Endothelial cell (in vitro differentiated cells): ENCODE results near the gene TRPM5. TPM values are rescaled to one million over a fixed set of nuclear protein-coding genes. Genes with fewer than 3 reads are reported as not detected.

Source experiments
- DNase-seq: peaks from one replicate; pipeline ENCODE4 v3.0.0; 2021; ENCODE audit warnings: low spot score
- H3K27ac Mint-ChIP-seq: one replicate; pipeline ENCODE4 v1.8.0; 2021; ENCODE audit warnings: mixed read lengths, inconsistent platforms; ENCODE audit not compliant: unreplicated experiment
- H3K27me3 Mint-ChIP-seq: one replicate; pipeline ENCODE4 v1.8.0; 2021; ENCODE audit warnings: mild to moderate bottlenecking, moderate library complexity, mixed read lengths, inconsistent platforms; ENCODE audit not compliant: unreplicated experiment
- H3K36me3 Mint-ChIP-seq: one replicate; pipeline ENCODE4 v1.8.0; 2021; ENCODE audit warnings: mild to moderate bottlenecking, low read depth, mixed read lengths, inconsistent platforms; ENCODE audit not compliant: unreplicated experiment
- H3K4me1 Mint-ChIP-seq: one replicate; pipeline ENCODE4 v1.8.0; 2021; ENCODE audit warnings: mild to moderate bottlenecking, mixed read lengths, inconsistent platforms; ENCODE audit not compliant: unreplicated experiment
- H3K4me3 Mint-ChIP-seq: one replicate; pipeline ENCODE4 v1.8.0; 2021; ENCODE audit warnings: mild to moderate bottlenecking, mixed read lengths, inconsistent platforms; ENCODE audit not compliant: unreplicated experiment
- H3K9me3 Mint-ChIP-seq: one replicate; pipeline ENCODE4 v1.8.0; 2021; ENCODE audit warnings: mixed read lengths, inconsistent platforms; ENCODE audit not compliant: unreplicated experiment
- total RNA-seq: library from RNA; stranded (reverse); fragmentation: NEBNext Ultra II Directional; extraction: Animal tissue kit (Norgen Biotek cat#: 25700); gene quantifications from one replicate; pipeline ENCODE4 v1.2.1, GENCODE V29; 2021; ENCODE audit not compliant: unreplicated experiment
- TF ChIP-seq, protein P1 (sequence below): fragments of 200-600 bp; sonication (generic); IDR thresholded peaks from one replicate; pipeline ENCODE4 v1.5.0; 2021; ENCODE audit warnings: antibody characterized with exemption; ENCODE audit not compliant: unreplicated experiment

Gene TRPM5
- total RNA-seq, 1 donor from 2014 or later = 0.38 TPM

DNA sequence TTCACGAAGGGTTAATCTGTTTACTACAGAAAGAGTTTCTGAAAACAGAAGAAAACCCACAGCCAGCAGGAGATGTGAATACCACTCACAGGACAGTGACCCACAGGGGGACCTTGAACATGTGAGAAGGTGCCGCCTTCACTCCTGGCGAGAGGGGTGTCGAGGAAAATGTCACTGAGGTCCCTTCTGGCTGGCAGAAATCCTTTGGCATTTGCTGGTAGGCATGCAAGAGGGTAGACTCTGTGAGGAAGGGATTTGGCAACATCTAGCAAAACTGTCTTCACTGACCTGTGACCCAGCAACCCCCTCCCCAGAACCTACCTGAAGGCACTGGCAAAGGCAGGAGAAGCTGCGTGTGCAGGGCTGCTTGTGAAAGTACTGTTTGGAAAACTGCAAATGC is 9.1 kb upstream of the TRPM5 start:
- H3K4me3 Mint-ChIP-seq = no peak overlapping the region
- TF ChIP-seq, protein P1, sequence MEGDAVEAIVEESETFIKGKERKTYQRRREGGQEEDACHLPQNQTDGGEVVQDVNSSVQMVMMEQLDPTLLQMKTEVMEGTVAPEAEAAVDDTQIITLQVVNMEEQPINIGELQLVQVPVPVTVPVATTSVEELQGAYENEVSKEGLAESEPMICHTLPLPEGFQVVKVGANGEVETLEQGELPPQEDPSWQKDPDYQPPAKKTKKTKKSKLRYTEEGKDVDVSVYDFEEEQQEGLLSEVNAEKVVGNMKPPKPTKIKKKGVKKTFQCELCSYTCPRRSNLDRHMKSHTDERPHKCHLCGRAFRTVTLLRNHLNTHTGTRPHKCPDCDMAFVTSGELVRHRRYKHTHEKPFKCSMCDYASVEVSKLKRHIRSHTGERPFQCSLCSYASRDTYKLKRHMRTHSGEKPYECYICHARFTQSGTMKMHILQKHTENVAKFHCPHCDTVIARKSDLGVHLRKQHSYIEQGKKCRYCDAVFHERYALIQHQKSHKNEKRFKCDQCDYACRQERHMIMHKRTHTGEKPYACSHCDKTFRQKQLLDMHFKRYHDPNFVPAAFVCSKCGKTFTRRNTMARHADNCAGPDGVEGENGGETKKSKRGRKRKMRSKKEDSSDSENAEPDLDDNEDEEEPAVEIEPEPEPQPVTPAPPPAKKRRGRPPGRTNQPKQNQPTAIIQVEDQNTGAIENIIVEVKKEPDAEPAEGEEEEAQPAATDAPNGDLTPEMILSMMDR = no peak
- no peaks in the 10 kb centered on the region for H3K36me3 Mint-ChIP-seq
- DNase-seq = no peak
- H3K9me3 Mint-ChIP-seq = no peaks in the 10 kb centered on the region
- H3K4me1 Mint-ChIP-seq = peaks cover 2% of the 10 kb centered on the region
- peaks cover 7% of the 10 kb centered on the region for H3K27me3 Mint-ChIP-seq
- no peak overlapping the region for H3K27ac Mint-ChIP-seq

DNA sequence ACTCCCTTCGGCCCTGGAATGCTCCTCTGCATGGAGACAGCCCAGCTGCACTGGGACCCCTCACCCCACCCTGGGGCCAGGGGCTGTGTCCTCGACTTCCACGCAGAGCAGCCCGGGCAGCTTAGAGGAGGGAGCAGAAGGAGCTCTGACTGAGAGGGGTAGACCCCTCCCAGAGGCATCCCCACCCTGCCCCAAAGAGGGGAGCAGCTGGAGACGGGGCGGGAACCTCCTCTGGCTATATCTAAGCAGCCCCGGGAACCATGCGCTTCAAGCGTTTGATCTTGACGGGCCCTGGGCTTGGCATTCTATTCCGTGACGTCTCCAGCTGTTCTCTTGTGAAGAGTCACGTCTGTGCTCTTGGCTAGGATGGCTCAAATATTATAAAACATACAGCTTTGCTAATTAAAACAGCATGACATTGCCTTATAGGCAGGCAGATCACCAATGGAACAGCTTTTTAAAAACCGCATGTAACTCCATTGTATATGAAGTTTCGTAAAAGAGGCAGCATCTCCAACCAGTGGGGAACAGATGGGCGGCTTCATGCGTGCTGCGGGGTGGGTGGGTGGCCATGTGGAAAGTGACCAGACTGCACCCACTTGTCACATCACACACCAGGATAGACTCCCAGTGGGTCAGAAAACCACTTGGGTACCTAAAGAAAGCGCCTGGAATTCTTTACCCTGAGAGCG is 8.2 kb upstream of the TRPM5 start:
- peaks cover 9% of the 10 kb centered on the region for H3K27me3 Mint-ChIP-seq
- H3K36me3 Mint-ChIP-seq = no peaks in the 10 kb centered on the region
- no peak for DNase-seq
- no peak overlapping the region for H3K4me3 Mint-ChIP-seq
- no peaks in the 10 kb centered on the region for H3K9me3 Mint-ChIP-seq
- no peak overlapping the region for H3K27ac Mint-ChIP-seq
- TF ChIP-seq, protein P1 = no peak
- peaks cover 7% of the 10 kb centered on the region for H3K4me1 Mint-ChIP-seq

DNA sequence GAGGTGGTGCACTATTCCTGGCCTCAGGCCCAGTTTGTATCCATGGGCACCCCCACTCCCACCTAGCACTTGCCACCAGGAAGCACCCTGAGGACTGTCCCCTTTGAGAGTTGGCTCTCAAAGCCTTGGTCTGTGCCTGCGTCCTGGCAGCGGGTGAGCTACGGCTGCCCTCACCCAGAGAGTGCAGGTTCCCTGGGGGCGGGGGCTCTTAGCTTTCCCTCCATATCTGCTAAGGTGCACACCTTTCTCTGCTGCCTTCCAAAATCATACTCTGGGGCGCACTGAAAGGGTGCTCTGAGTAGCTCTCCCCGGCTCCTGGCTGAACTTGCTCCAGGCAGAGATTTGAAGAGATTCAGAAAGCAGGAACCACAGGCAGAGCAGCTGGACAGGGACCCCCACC is 7.6 kb upstream of the TRPM5 start:
- H3K27ac Mint-ChIP-seq = no peak overlapping the region
- no peaks in the 10 kb centered on the region for H3K36me3 Mint-ChIP-seq
- peaks cover 12% of the 10 kb centered on the region for H3K27me3 Mint-ChIP-seq
- no peak overlapping the region for H3K4me3 Mint-ChIP-seq
- no peaks in the 10 kb centered on the region for H3K9me3 Mint-ChIP-seq
- TF ChIP-seq, protein P1 = no peak
- H3K4me1 Mint-ChIP-seq = peaks cover 12% of the 10 kb centered on the region
- DNase-seq = no peak

DNA sequence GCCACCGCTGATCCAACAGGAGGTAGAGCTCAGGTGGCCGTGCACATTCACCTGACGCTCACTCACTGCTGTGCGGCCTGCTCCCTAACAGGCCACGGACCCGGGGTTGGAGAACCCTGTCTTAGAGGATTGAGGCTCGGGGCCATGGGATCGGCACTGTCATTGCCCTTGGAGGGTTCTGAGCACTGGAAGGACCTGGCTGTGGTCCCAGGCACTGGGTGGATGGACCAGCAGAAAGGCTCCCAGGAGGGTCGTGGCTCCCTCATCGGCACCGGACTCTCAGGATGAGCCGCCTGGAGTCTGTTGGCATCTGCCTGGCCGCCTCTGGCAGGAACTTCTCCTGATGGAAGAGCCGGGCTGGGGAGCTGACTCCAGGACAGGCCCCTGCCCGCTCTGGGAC is 7.0 kb upstream of the TRPM5 start:
- DNase-seq = no peak
- Mint-ChIP-seq H3K9me3 (no peaks in the 10 kb centered on the region), H3K4me3 (no peak overlapping the region), H3K27ac (no peak overlapping the region), H3K4me1 (peaks cover 13% of the 10 kb centered on the region), H3K27me3 (peaks cover 12% of the 10 kb centered on the region), H3K36me3 (no peaks in the 10 kb centered on the region)
- TF ChIP-seq, protein P1 = no peak

DNA sequence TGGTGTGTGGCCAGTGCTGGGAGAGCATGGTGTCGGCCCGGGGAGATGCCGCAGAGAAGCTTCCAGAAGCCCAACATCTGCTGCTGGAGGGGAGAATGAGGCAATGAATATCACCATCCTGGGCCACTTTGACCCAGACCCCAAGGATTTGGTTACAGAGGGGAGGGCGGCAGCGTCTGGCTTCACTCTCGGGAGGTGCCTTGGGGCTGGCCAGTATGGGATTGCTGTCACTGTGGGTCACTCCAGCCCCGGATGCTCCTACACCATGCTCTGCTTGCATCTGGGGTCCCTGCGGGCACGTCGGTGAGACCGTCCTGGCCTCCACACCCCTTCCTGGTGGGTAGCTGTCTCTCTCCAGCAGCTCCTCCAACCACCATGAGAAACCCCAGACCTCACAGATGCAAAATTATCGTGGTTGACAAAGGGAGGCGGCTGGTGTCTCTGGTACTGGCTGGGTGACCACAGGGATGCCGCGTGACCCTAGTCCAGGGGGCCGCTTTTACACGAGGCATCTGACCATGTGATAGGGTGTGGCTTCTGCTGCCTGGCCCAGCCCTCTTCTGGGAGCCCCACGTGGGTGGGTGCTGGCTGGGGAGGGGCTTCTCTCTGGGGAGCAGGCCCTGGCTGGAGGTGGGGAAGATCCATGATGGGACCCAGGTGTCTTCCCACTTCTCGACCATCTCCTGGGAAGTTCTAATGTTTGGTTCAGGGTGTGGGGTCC is 6.2 kb upstream of the TRPM5 start:
- H3K27ac Mint-ChIP-seq = no peak overlapping the region
- H3K9me3 Mint-ChIP-seq = no peaks in the 10 kb centered on the region
- no peak for DNase-seq
- peaks cover 13% of the 10 kb centered on the region for H3K4me1 Mint-ChIP-seq
- peaks cover 12% of the 10 kb centered on the region for H3K27me3 Mint-ChIP-seq
- H3K4me3 Mint-ChIP-seq = no peak overlapping the region
- TF ChIP-seq, protein P1 = no peak
- H3K36me3 Mint-ChIP-seq = no peaks in the 10 kb centered on the region
